ENCODE results near the gene IL37.

DNA sequence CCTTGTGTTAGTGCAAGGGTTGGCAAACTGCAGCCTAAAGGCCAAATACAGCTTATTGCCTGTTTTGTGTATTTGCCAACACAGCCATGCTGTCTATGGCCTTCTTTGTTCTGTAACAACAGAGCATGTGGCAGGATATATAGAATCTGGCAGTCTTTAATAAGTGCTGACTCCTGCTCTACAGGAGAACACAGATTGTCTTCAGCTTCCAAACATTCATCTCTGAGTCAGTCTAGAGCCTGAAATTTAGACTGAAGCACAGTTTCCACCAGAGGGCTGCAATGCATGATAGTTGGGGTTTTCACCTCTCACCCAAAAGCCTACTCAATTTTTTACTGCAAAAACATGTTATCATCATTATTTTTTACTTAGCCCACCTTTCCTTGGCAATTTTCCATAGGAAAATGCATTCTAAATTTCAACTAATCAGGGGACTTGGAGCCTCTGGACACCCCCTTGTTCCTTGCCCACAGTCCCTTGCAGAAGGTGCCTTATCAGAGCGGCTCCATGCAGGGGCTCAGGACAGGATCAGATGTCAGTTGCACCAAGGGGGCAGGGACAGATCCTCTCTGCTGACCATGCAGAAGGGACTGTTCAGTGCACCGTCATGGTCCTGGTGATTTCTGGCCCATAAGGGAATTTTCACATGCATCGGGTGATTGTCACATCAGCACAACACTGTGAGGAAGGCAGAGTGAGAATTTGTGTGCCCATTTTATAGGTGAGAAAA lies 12.4 kb downstream of the IL37 start:
- no peak for TF ChIP-seq FOXA1 (IDR thresholded peaks at IDR 0.05)
- TF ChIP-seq ARNT (IDR thresholded peaks at IDR 0.05), result no peak
- TF ChIP-seq ZNF384 (IDR thresholded peaks at IDR 0.05), result no peak
- no peak for TF ChIP-seq SUZ12 (IDR thresholded peaks at IDR 0.05)
- TF ChIP-seq BHLHE40 (IDR thresholded peaks at IDR 0.05; ENCODE audit: borderline replicate concordance), result no peak
- no peak for TF ChIP-seq SP1 (IDR thresholded peaks at IDR 0.05)

All from HEK293T (cell line).